Parathyroid adenoma (tissue), 2 donors: ENCODE data around the gene KCNJ15.

Experiments
- H2AFZ ChIP-seq: fragments of 300-600 bp; sonication (generic); one replicate; pipeline ENCODE4 v1.7.0; 2017; ENCODE audit warnings: antibody characterized with exemption, mild to moderate bottlenecking
- H3K27ac ChIP-seq: fragments of 300-600 bp; sonication (generic); one replicate; pipeline ENCODE4 v1.7.0; 2017
- H3K27me3 ChIP-seq: fragments of 300-600 bp; sonication (generic); one replicate; pipeline ENCODE4 v1.7.0; 2017; ENCODE audit warnings: low read length; ENCODE audit not compliant: control insufficient read depth, insufficient read depth
- H3K36me3 ChIP-seq: fragments of 300-600 bp; sonication (generic); one replicate; pipeline ENCODE4 v1.7.0; 2017; ENCODE audit warnings: low read length; ENCODE audit not compliant: control insufficient read depth, insufficient read depth
- H3K4me1 ChIP-seq: fragments of 300-600 bp; sonication (generic); one replicate; pipeline ENCODE4 v1.7.0; 2017; ENCODE audit warnings: control low read depth
- H3K4me2 ChIP-seq: fragments of 300-600 bp; sonication (generic); one replicate; pipeline ENCODE4 v1.7.0; 2017; ENCODE audit warnings: low read length
- H3K4me3 ChIP-seq: fragments of 300-600 bp; sonication (generic); one replicate; pipeline ENCODE4 v1.7.0; 2017; ENCODE audit warnings: low read depth, low read length
- H3K79me2 ChIP-seq: fragments of 300-600 bp; sonication (generic); one replicate; pipeline ENCODE4 v1.7.0; 2017; ENCODE audit warnings: control low read depth
- H3K9ac ChIP-seq: fragments of 300-600 bp; sonication (generic); one replicate; pipeline ENCODE4 v1.7.0; 2017; ENCODE audit warnings: mild to moderate bottlenecking
- H3K9me3 ChIP-seq: fragments of 300-600 bp; sonication (generic); one replicate; pipeline ENCODE4 v1.7.0; 2017; ENCODE audit warnings: low read length; ENCODE audit not compliant: control insufficient read depth
- TF ChIP-seq, protein P1 (sequence below): fragments of 300-600 bp; sonication (generic); IDR thresholded peaks from one replicate; pipeline ENCODE4 v1.7.0; 2017; ENCODE audit warnings: antibody characterized with exemption, mild to moderate bottlenecking
- donor health status: primary hyperparathyroidism.

Gene KCNJ15

GRCh38 chr21:38349111-38349746 is 92.4 kb downstream of the KCNJ15 start:
- no peak overlapping the region for H3K9ac ChIP-seq
- no peaks in the 10 kb centered on the region for H3K79me2 ChIP-seq
- TF ChIP-seq, protein P1, sequence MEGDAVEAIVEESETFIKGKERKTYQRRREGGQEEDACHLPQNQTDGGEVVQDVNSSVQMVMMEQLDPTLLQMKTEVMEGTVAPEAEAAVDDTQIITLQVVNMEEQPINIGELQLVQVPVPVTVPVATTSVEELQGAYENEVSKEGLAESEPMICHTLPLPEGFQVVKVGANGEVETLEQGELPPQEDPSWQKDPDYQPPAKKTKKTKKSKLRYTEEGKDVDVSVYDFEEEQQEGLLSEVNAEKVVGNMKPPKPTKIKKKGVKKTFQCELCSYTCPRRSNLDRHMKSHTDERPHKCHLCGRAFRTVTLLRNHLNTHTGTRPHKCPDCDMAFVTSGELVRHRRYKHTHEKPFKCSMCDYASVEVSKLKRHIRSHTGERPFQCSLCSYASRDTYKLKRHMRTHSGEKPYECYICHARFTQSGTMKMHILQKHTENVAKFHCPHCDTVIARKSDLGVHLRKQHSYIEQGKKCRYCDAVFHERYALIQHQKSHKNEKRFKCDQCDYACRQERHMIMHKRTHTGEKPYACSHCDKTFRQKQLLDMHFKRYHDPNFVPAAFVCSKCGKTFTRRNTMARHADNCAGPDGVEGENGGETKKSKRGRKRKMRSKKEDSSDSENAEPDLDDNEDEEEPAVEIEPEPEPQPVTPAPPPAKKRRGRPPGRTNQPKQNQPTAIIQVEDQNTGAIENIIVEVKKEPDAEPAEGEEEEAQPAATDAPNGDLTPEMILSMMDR: no peak
- H3K4me1 ChIP-seq: peaks cover 2% of the 10 kb centered on the region
- H3K4me3 ChIP-seq: no peak overlapping the region
- no peak overlapping the region for H2AFZ ChIP-seq
- H3K36me3 ChIP-seq: no peaks in the 10 kb centered on the region
- H3K4me2 ChIP-seq: no peak overlapping the region
- no peak overlapping the region for H3K27ac ChIP-seq
- H3K27me3 ChIP-seq: peaks cover 8% of the 10 kb centered on the region
- H3K9me3 ChIP-seq: no peaks in the 10 kb centered on the region

DNA sequence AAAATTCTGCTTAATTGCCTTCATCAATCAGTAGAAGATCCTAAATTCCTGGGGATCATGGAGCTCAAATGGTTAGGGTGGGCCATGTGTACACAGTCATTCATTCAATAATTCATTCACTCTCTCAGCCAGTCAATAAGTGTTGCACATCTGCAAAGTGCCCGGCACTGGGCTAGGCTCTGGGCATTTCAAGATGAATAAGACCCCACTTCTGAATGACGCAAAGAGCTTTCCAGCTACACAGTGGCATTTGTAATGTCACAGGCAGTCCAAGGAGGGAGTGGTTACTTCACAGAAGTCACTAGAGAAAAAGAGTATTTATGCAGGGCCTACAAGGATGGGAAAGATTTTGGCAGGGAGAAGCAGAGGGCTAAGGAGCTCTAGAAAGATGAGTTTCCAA is 93.2 kb downstream of the KCNJ15 start:
- no peak overlapping the region for H3K27ac ChIP-seq
- H3K27me3 ChIP-seq: peaks cover 8% of the 10 kb centered on the region

GRCh38 chr21:38350684-38351083 is 93.9 kb downstream of the KCNJ15 start:
- H3K27me3 ChIP-seq: peaks cover 8% of the 10 kb centered on the region
- H3K9ac ChIP-seq: no peak overlapping the region
- TF ChIP-seq, protein P1: no peak
- H3K4me2 ChIP-seq: no peak overlapping the region
- no peaks in the 10 kb centered on the region for H3K9me3 ChIP-seq
- H3K4me1 ChIP-seq: no peaks in the 10 kb centered on the region
- no peaks in the 10 kb centered on the region for H3K79me2 ChIP-seq
- H3K36me3 ChIP-seq: no peaks in the 10 kb centered on the region
- no peak overlapping the region for H3K4me3 ChIP-seq
- no peak overlapping the region for H2AFZ ChIP-seq
- no peak overlapping the region for H3K27ac ChIP-seq

More for the DNA sequence above, 93.2 kb downstream of the KCNJ15 start:
- Histone ChIP-seq H3K9me3 (no peaks in the 10 kb centered on the region), H3K4me3 (no peak overlapping the region), H3K4me1 (no peaks in the 10 kb centered on the region), H3K79me2 (no peaks in the 10 kb centered on the region), H2AFZ (no peak overlapping the region), H3K36me3 (no peaks in the 10 kb centered on the region), H3K9ac (no peak overlapping the region), H3K4me2 (no peak overlapping the region)
- TF ChIP-seq, protein P1: no peak

DNA sequence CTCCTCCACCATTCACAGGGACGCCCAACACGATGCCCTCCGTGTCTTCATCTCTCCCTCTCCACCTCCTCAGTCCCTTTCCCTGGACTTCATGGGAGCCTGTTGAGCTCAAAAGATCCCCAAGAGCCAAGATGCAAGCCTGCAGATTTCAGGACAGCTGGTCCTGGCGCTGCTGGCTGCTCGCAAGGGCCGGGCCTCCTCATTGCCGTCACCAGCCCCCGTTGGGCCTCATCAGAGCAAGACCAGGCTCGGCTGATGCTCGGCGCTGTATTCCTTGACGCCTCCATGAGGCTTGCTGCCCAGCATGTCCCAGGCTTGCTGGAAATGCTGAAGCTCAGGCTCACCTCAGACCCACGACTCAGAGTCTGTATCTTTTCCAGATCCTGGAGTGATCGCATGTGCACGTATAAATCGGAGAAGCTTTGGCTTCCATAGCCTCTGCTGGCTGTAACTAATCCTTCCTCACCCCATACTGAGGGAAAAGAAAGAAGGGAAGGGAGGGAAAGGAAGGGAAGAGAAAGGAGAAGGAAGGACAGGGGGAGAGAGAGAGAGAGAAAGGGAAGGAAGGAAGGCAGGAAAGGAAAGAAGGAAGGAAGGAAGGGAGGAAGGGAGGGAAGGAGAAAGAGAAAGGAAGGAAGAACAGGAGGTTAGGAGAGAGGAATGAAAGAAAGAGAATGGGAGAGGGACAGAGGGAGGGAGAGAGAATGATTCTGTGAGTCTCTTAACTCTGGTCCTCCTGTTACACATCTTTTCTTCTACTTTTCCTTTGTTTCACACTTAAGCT is 94.6 kb downstream of the KCNJ15 start:
- TF ChIP-seq, protein P1: no peak
- Histone ChIP-seq H3K27ac (no peak overlapping the region), H3K4me1 (no peaks in the 10 kb centered on the region), H3K9me3 (no peaks in the 10 kb centered on the region), H3K36me3 (no peaks in the 10 kb centered on the region), H3K27me3 (peaks cover 8% of the 10 kb centered on the region), H2AFZ (no peak overlapping the region), H3K79me2 (no peaks in the 10 kb centered on the region), H3K4me3 (no peak overlapping the region), H3K4me2 (no peak overlapping the region), H3K9ac (no peak overlapping the region)
